Measurements from ENCODE around the gene SCAPER.

Gene SCAPER

GRCh38 chr15:76449455-76449854 is 455.7 kb downstream of the SCAPER start:
- no peak for TF ChIP-seq SPI1 (IDR thresholded peaks at IDR 0.05; ENCODE audit: borderline replicate concordance, low read depth)
- TF ChIP-seq REST (IDR thresholded peaks at IDR 0.05; ENCODE audit: insufficient replicate concordance, low read depth): no peak
- no peak for TF ChIP-seq GABPA (IDR thresholded peaks at IDR 0.05; ENCODE audit: low read depth)
- TF ChIP-seq CTCF (IDR thresholded peaks at IDR 0.05; ENCODE audit: insufficient read depth, low read length): no peak
- no peak for TF ChIP-seq POLR2AphosphoS5 (IDR thresholded peaks at IDR 0.05; ENCODE audit: low read depth)
- no peak overlapping the region for H3K4me3 ChIP-seq (replicated peaks; ENCODE audit: insufficient read depth, low read length)
- H3K27me3 ChIP-seq (ENCODE audit: insufficient read depth, poor library complexity, severe bottlenecking): no peaks in the 10 kb centered on the region
- no peak overlapping the region for H3K27ac ChIP-seq (replicated peaks)
- DNase-seq (ENCODE audit: low read depth in 1 of 2, low spot score in 1 of 2): no peak

GRCh38 chr15:76448755-76449154 is 456.4 kb downstream of the SCAPER start:
- TF ChIP-seq REST (IDR thresholded peaks at IDR 0.05; ENCODE audit: insufficient replicate concordance, low read depth): no peak
- no peak for TF ChIP-seq GABPA (IDR thresholded peaks at IDR 0.05; ENCODE audit: low read depth)
- TF ChIP-seq CTCF (IDR thresholded peaks at IDR 0.05; ENCODE audit: insufficient read depth, low read length): no peak
- no peak for TF ChIP-seq POLR2AphosphoS5 (IDR thresholded peaks at IDR 0.05; ENCODE audit: low read depth)
- no peak for TF ChIP-seq SPI1 (IDR thresholded peaks at IDR 0.05; ENCODE audit: borderline replicate concordance, low read depth)
- Histone ChIP-seq H3K27me3 (ENCODE audit: insufficient read depth, poor library complexity, severe bottlenecking) (no peaks in the 10 kb centered on the region), H3K27ac (replicated peaks) (no peak overlapping the region), H3K4me3 (replicated peaks; ENCODE audit: insufficient read depth, low read length) (no peak overlapping the region)
- no peak for DNase-seq (ENCODE audit: low read depth in 1 of 2, low spot score in 1 of 2)

- DNase-seq (ENCODE audit: low read depth in 1 of 2, low spot score in 1 of 2): no peak
- TF ChIP-seq REST (IDR thresholded peaks at IDR 0.05; ENCODE audit: insufficient replicate concordance, low read depth): no peak
- TF ChIP-seq CTCF (IDR thresholded peaks at IDR 0.05; ENCODE audit: insufficient read depth, low read length): no peak
- no peak for TF ChIP-seq SPI1 (IDR thresholded peaks at IDR 0.05; ENCODE audit: borderline replicate concordance, low read depth)
- no peak for TF ChIP-seq GABPA (IDR thresholded peaks at IDR 0.05; ENCODE audit: low read depth)
- TF ChIP-seq POLR2AphosphoS5 (IDR thresholded peaks at IDR 0.05; ENCODE audit: low read depth): no peak
- H3K27me3 ChIP-seq (ENCODE audit: insufficient read depth, poor library complexity, severe bottlenecking): no peaks in the 10 kb centered on the region
Measured at GRCh38 chr15:76447728-76448441, 457.3 kb downstream of the SCAPER start.

More at GRCh38 chr15:76447728-76448441, 457.3 kb downstream of the SCAPER start:
- Histone ChIP-seq H3K4me3 (replicated peaks; ENCODE audit: insufficient read depth, low read length) (no peak overlapping the region), H3K27ac (replicated peaks) (no peak overlapping the region)

All from HL-60 (cell line).